ENCODE results near the gene UPK3BL2.
"Not testable (repeated sequence)": the region's sequence is repeated elsewhere in the genome, so short reads cannot be mapped to it uniquely, and the experiment has no call there.

GRCh38 chr7:102498321-102498720, 45.2 kb downstream of the UPK3BL2 start:
- TF ChIP-seq CTCF, EP300, POLR2A (IDR thresholded peaks at IDR 0.05): not testable (repeated sequence)

Data from ovary (tissue), 3 donors.